K562 (cell line): ENCODE results near the gene YBEY. TPM values are rescaled to one million over a fixed set of nuclear protein-coding genes. Genes with fewer than 3 reads are reported as not detected.

ENCODE experiments used
- ATAC-seq: fragments of 200-7000 bp; cut with Tn5 transposase; 3 replicates; pipeline ENCODE4 v1.9.1; 2020; ENCODE audit warnings: moderate library complexity
- BruUV-seq: library from RNA; stranded (reverse); fragments of 400-500 nt; replicated peaks from 2 replicates; lab custom pipeline; 2021; lab: Mats Ljungman, UMichigan
- CTCF ChIA-PET: fragments of 300-600 bp; formaldehyde crosslinking; extraction: SDS; loops from one replicate; lab custom pipeline; 2021; ENCODE audit warnings: low intra/inter-chr PET ratio; lab: Yijun Ruan, JAX
- POLR2A ChIA-PET: fragments of 300-600, 350-650 bp; sonication (Branson Sonifier 250); formaldehyde crosslinking; extraction: SDS; loops from one replicate; lab custom pipeline; 2021; ENCODE audit warnings: antibody characterized with exemption, inconsistent platforms; lab: Yijun Ruan, JAX
- DNase-seq, 4 experiments: peaks; one replicate each; pipeline versions ENCODE4 v3.0.0 to v3.0.0-alpha.2; 2011 to 2018; ENCODE audit warnings: low spot score in 3 of 4, mixed read lengths in 3 of 4; ENCODE audit errors: extremely low read depth in 1 of 4
- FAIRE-seq: peaks from 2 replicates; lab custom pipeline; 2011; peaks lifted over from hg19 to GRCh38; lab: Jason Lieb, UNC
- H2AFZ ChIP-seq: 2 replicates; pipeline ENCODE4 v1.6.0; 2011; ENCODE audit warnings: low read depth, low read length, control low read depth, inconsistent platforms
- H3K27ac ChIP-seq: fragments of 200-600 bp; 3 replicates; pipeline ENCODE4 v1.8.0; 2011; ENCODE audit warnings: low read depth, mild to moderate bottlenecking, control low read depth, inconsistent platforms, low read length, moderate library complexity, mixed read lengths; ENCODE audit errors: extremely low read depth
- H3K27me3 ChIP-seq, 2 experiments: fragments of 300-600 bp in 1 of 2; 2 replicates in 1 of 2; 3 replicates in 1 of 2; pipeline versions ENCODE4 v1.6.0 to v1.8.0; 2011; ENCODE audit warnings: inconsistent platforms in 2 of 2, low read length in 2 of 2, mild to moderate bottlenecking in 1 of 2, mixed read lengths in 1 of 2, moderate library complexity in 1 of 2; ENCODE audit not compliant: control insufficient read depth in 2 of 2, insufficient read depth in 2 of 2
- H3K36me3 ChIP-seq: fragments of 300-600 bp; 3 replicates; pipeline ENCODE4 v1.8.0; 2011; ENCODE audit warnings: mild to moderate bottlenecking, low read length, inconsistent platforms; ENCODE audit not compliant: control insufficient read depth, insufficient read depth
- H3K4me1 ChIP-seq, 2 experiments: fragments of 200-600 bp in 1 of 2; replicated peaks in 1 of 2; 2 replicates in 1 of 2; 3 replicates in 1 of 2; pipeline versions ENCODE4 v1.5.1 to v1.8.0; 2011; ENCODE audit warnings: inconsistent platforms in 2 of 2, low read length in 2 of 2, mild to moderate bottlenecking in 1 of 2, mixed read lengths in 1 of 2, moderate library complexity in 1 of 2; ENCODE audit not compliant: control insufficient read depth in 2 of 2, insufficient read depth in 2 of 2
- H3K4me2 ChIP-seq: 2 replicates; pipeline ENCODE4 v1.6.1; 2011; ENCODE audit warnings: low read length, control low read depth, inconsistent platforms, mixed read lengths; ENCODE audit not compliant: insufficient read depth
- H3K4me3 ChIP-seq: fragments of 200-600 bp; sonication (generic), shearing (Covaris generic); 2 replicates; pipeline ENCODE4 v1.5.1; 2016; ENCODE audit warnings: control low read depth, inconsistent platforms
- H3K79me2 ChIP-seq: fragments of 200-600 bp; 3 replicates; pipeline ENCODE4 v1.8.0; 2011; ENCODE audit warnings: low read length, inconsistent platforms; ENCODE audit not compliant: control insufficient read depth, insufficient read depth
- H3K9ac ChIP-seq, 2 experiments: 2 replicates each; pipeline versions ENCODE4 v1.6.0 to v1.6.1; 2011; ENCODE audit warnings: low read depth in 2 of 2, low read length in 2 of 2, control low read depth in 1 of 2, inconsistent platforms in 1 of 2, mild to moderate bottlenecking in 1 of 2, mixed read lengths in 1 of 2; ENCODE audit not compliant: insufficient read depth in 1 of 2
- H3K9me1 ChIP-seq: one replicate; pipeline ENCODE4 v1.6.0; 2011; ENCODE audit warnings: inconsistent platforms, mild to moderate bottlenecking, low read length, moderate library complexity; ENCODE audit not compliant: control insufficient read depth, insufficient read depth
- H3K9me3 ChIP-seq: replicated peaks from 2 replicates; pipeline ENCODE4 v1.5.1; 2011; ENCODE audit warnings: low read depth, low read length, inconsistent platforms; ENCODE audit not compliant: control insufficient read depth, insufficient read depth
- H4K20me1 ChIP-seq: replicated peaks from 2 replicates; pipeline ENCODE4 v1.6.1; 2011; ENCODE audit warnings: low read length, inconsistent platforms, mixed read lengths; ENCODE audit not compliant: control insufficient read depth, insufficient read depth
- HMBOX1 ChIP-seq: sonication (generic); IDR thresholded peaks from 2 replicates; pipeline ENCODE4 v1.6.1; 2016
- MTF1 ChIP-seq: fragments of 250-450 bp; sonication (Bioruptor Pico); IDR thresholded peaks from 2 replicates; pipeline ENCODE4 v1.9.0; 2021; ENCODE audit warnings: moderate library complexity, mild to moderate bottlenecking, inconsistent platforms, borderline replicate concordance
- PTRF ChIP-seq: fragments of 450-650 bp; IDR thresholded peaks from 2 replicates; pipeline ENCODE4 v1.6.1; 2016; ENCODE audit warnings: mild to moderate bottlenecking, missing genetic modification characterization, missing compliant biosample characterization
- STAT5A ChIP-seq: IDR thresholded peaks from 2 replicates; pipeline ENCODE4 v1.6.1; 2012; ENCODE audit warnings: low read length, inconsistent platforms, borderline replicate concordance
- SUPT5H ChIP-seq: fragments of 450-650 bp; IDR thresholded peaks from 2 replicates; pipeline ENCODE4 v1.6.1; 2016
- THRAP3 ChIP-seq: fragments of 450-650 bp; IDR thresholded peaks from 2 replicates; pipeline ENCODE4 v1.6.1; 2016; ENCODE audit warnings: mild to moderate bottlenecking, inconsistent platforms, borderline replicate concordance
- ZBTB17 ChIP-seq: fragments of 450-650 bp; formaldehyde crosslinking; IDR thresholded peaks from 2 replicates; pipeline ENCODE4 v1.4.0; 2020; ENCODE audit warnings: mild to moderate bottlenecking
- ZFPM2 ChIP-seq: fragments of 250-450 bp; sonication (Bioruptor Pico); IDR thresholded peaks from 2 replicates; pipeline ENCODE4 v1.5.1; 2022; ENCODE audit warnings: mild to moderate bottlenecking
- ZNF280B ChIP-seq: fragments of 250-450 bp; sonication (Bioruptor Pico); IDR thresholded peaks from 2 replicates; pipeline ENCODE4 v1.5.1; 2021; ENCODE audit warnings: mild to moderate bottlenecking
- WGBS: fragments of 100-300 bp; shearing (Covaris generic); methylation state at CpG from one replicate; pipeline ENCODE4 v1.1.6; 2016; ENCODE audit warnings: low coverage, mixed read lengths; ENCODE audit not compliant: insufficient coverage; ENCODE audit errors: missing lambda C conversion rate; 5-methylcytosine and 5-hydroxymethylcytosine counted together
- in situ Hi-C: fragments of 300-500 bp; cut with MboI; formaldehyde crosslinking; loops from 4 replicates; pipeline ENCODE4 v1.15.0; 2018; ENCODE audit warnings: inconsistent platforms, mixed read lengths
- intact Hi-C: fragments of 100-400 bp; cut with micrococcal nuclease; formaldehyde crosslinking; loops from 2 replicates; pipeline ENCODE4 v1.14.2; 2022
- polyA plus RNA-seq, 8 experiments: library from polyadenylated mRNA; depleted of rRNA in 4 of 8; stranded (reverse) in 5 of 8; unstranded in 3 of 8; fragments of >200 nt; fragmentation: Nextera tagmentation in 2 of 8; fragmentation: Illumina TruSeq in 1 of 8; extraction: Ambion mirVana in 2 of 8; extraction: Trizol in 1 of 8; gene quantifications; 2 replicates each; pipeline versions ENCODE4 v1.2.1 to v1.2.3, GENCODE V29; 2011 to 2014; ENCODE audit warnings: inconsistent platforms in 1 of 8, missing spikeins in 1 of 8
- total RNA-seq, 7 experiments: library from RNA; depleted of rRNA in 6 of 7; stranded (reverse); fragments of >200 nt in 6 of 7; fragmentation: Illumina TruSeq in 2 of 7; extraction: Trizol in 2 of 7; gene quantifications; 2 replicates each; pipeline versions ENCODE4 v1.2.1 to v1.2.3, GENCODE V29; 2011 to 2021; ENCODE audit warnings: low replicate concordance in 1 of 7

The YBEY gene
- total and polyA plus RNA-seq, 9 of the 15 experiments (the other 6 are each of a cell fraction or from before 2014, with no cell fraction given): 6.4 to 28.0 (median 12.4) TPM

- intact Hi-C loops: no loop called here
- Histone ChIP-seq H3K79me2 (peaks cover 59% of the 10 kb centered on the region), H3K4me1 (peaks cover 6 to 24% of the 10 kb centered on the region in 2 experiments; a peak in 4 of 5 replicates), H3K9ac (no peak overlapping the region), H4K20me1 (no peaks in the 10 kb centered on the region), H3K9me3 (no peaks in the 10 kb centered on the region), H3K27me3 (no peaks in the 10 kb centered on the region), H3K27ac (no peak overlapping the region), H3K4me3 (no peak overlapping the region), H3K4me2 (no peak overlapping the region), H3K36me3 (peaks cover 59% of the 10 kb centered on the region), H3K9me1 (no peaks in the 10 kb centered on the region), H2AFZ (no peak overlapping the region)
- TF ChIP-seq PTRF (tag) (no peak), THRAP3 (no peak), STAT5A (no peak), HMBOX1 (no peak), ZNF280B (no peak), ZBTB17 (CRISPR knock-in tag) (no peak), ZFPM2 (no peak), SUPT5H (no peak), MTF1 (CRISPR knock-in tag) (no peak)
- in situ Hi-C loops: no loop called here
- no TSS peak for BruUV-seq
- no peak for DNase-seq
- 83% methylated on average over 5 of the region's 5 CpGs for WGBS
- CTCF ChIA-PET: no interaction called here
- POLR2A ChIA-PET: no interaction called here
- ATAC-seq: no peak
- FAIRE-seq: no peak
These were observed 42.0 kb downstream of the YBEY start for GRCh38 chr21:46328151-46328550.
